GM23338 (cell line): ENCODE measurements around the gene SETDB2.

Source experiments
- JUNB ChIP-seq: IDR thresholded peaks from one replicate; pipeline ENCODE4 v1.6.1; 2016; ENCODE audit warnings: antibody characterized with exemption; ENCODE audit not compliant: unreplicated experiment
- TF ChIP-seq, protein P1 (sequence below), 2 experiments: fragments of 200-600 bp in 1 of 2; sonication (generic) in 1 of 2; conservative IDR thresholded peaks; 2 replicates each; pipeline versions ENCODE4 v1.5.1 to v1.6.1; 2016 to 2017; ENCODE audit warnings: antibody characterized with exemption in 2 of 2, low read depth in 2 of 2, mild to moderate bottlenecking in 2 of 2, moderate library complexity in 1 of 2

DNA sequence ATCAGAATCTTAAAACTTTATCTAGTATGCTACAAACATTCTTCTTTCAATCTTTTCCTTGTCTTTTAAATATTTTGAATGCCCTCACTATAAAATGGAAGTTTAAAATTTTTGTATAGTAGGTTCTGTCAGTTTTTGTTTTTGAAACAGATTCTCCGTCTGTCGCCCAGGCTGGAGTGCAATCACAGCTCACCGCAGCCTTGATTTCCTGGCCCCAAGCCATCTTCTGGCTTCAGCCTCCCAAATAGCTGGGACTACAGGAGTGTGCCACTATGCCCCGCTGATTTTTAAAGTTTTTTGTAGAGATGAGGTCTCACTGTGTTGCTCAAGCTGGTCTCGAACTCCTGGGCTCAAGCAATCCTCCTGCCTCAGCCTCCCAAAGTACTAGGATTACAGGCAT is 72.4 kb downstream of the SETDB2 start:
- TF ChIP-seq, protein P1, sequence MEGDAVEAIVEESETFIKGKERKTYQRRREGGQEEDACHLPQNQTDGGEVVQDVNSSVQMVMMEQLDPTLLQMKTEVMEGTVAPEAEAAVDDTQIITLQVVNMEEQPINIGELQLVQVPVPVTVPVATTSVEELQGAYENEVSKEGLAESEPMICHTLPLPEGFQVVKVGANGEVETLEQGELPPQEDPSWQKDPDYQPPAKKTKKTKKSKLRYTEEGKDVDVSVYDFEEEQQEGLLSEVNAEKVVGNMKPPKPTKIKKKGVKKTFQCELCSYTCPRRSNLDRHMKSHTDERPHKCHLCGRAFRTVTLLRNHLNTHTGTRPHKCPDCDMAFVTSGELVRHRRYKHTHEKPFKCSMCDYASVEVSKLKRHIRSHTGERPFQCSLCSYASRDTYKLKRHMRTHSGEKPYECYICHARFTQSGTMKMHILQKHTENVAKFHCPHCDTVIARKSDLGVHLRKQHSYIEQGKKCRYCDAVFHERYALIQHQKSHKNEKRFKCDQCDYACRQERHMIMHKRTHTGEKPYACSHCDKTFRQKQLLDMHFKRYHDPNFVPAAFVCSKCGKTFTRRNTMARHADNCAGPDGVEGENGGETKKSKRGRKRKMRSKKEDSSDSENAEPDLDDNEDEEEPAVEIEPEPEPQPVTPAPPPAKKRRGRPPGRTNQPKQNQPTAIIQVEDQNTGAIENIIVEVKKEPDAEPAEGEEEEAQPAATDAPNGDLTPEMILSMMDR (conservative IDR thresholded peaks at IDR 0.05; ENCODE audit: low read depth in 2 of 2), result no peak
- no peak for TF ChIP-seq JUNB
